H1 (cell line): Measurements from ENCODE around the gene CLEC16A.

Experiments used
- CTCF ChIP-seq, 3 experiments: IDR thresholded peaks; 1 replicate in 2 of 3; 2 replicates in 1 of 3; pipeline versions ENCODE4 v1.5.1 to v1.6.1; 2011; ENCODE audit warnings: low read length in 3 of 3, mild to moderate bottlenecking in 3 of 3, inconsistent platforms in 2 of 3, low read depth in 1 of 3, moderate library complexity in 1 of 3; ENCODE audit not compliant: insufficient read depth in 1 of 3; ENCODE audit errors: control extremely low read depth in 1 of 3
- EZH2 ChIP-seq: fragments of 200-600 bp; sonication (generic); IDR thresholded peaks from 2 replicates; pipeline ENCODE4 v1.7.1; 2012; ENCODE audit warnings: low read depth, mild to moderate bottlenecking, moderate library complexity, low read length, inconsistent platforms; ENCODE audit not compliant: severe bottlenecking
- JUND ChIP-seq: IDR thresholded peaks from 2 replicates; pipeline ENCODE4 v1.6.1; 2011; ENCODE audit warnings: mild to moderate bottlenecking, improper control_type of control experiment, low read length
- PHF8 ChIP-seq: fragments of 200-600 bp; sonication (generic); conservative IDR thresholded peaks from 2 replicates; pipeline ENCODE4 v1.7.1; 2012; ENCODE audit warnings: low read depth, mild to moderate bottlenecking, inconsistent platforms, low read length, moderate library complexity
- POLR2A ChIP-seq, 2 experiments: IDR thresholded peaks; 1 replicate in 1 of 2; 2 replicates in 1 of 2; pipeline ENCODE4 v1.6.1; 2011; ENCODE audit warnings: low read depth in 2 of 2, low read length in 2 of 2, mild to moderate bottlenecking in 2 of 2; ENCODE audit errors: control extremely low read depth in 1 of 2
- POLR2AphosphoS5 ChIP-seq: IDR thresholded peaks from 2 replicates; pipeline ENCODE4 v1.6.1; 2011; ENCODE audit warnings: low read depth, low read length
- RAD21 ChIP-seq, 2 experiments: IDR thresholded peaks in 1 of 2; conservative IDR thresholded peaks in 1 of 2; 2 replicates each; pipeline ENCODE4 v1.6.1; 2011; ENCODE audit warnings: low read depth in 2 of 2, low read length in 2 of 2, improper control_type of control experiment in 1 of 2, inconsistent platforms in 1 of 2, mild to moderate bottlenecking in 1 of 2, moderate library complexity in 1 of 2
- TAF1 ChIP-seq: IDR thresholded peaks from 2 replicates; pipeline ENCODE4 v1.6.1; 2011; ENCODE audit warnings: mild to moderate bottlenecking, low read depth, low read length

- no peak for TF ChIP-seq JUND
- TF ChIP-seq POLR2A (IDR thresholded peaks at IDR 0.05; ENCODE audit: control extremely low read depth in 1 of 2, low read depth in 2 of 2, low read length in 2 of 2) = no peak
- TF ChIP-seq PHF8 = no peak
- no peak for TF ChIP-seq CTCF (IDR thresholded peaks at IDR 0.05; ENCODE audit: control extremely low read depth in 1 of 3, insufficient read depth in 1 of 3, low read depth in 1 of 3, low read length in 3 of 3)
- no peak for TF ChIP-seq POLR2AphosphoS5
- TF ChIP-seq RAD21 (IDR thresholded peaks at IDR 0.05 in 1 of 2, conservative IDR thresholded peaks at IDR 0.05 in 1 of 2; ENCODE audit: low read depth in 2 of 2, low read length in 2 of 2) = no peak
- no peak for TF ChIP-seq EZH2
- TF ChIP-seq TAF1 = no peak
Observed at GRCh38 chr16:10959161-10959560, 14.8 kb downstream of the CLEC16A start.
